ENCODE results near the gene HOXD13.

The HOXD13 gene

GRCh38 chr2:176093145-176093897 is 800 bp downstream of the HOXD13 start:
- no peak for DNase-seq

DNA sequence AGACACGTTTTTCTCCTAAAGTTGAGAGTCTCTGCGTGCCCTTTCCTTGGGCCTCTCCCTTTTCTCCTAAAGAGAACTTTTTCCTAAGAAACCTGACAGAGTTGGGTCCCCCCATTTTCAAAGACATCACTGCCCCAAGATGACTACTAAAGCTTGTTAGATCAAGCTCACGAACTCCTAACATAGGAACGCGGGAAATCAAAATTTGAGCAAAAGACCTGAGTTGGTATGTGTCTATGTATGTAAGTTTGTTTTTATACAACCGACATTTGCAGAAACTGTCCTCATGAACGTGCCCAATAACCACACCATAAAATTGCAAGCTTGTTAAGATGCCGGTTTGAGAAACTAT is 1.4 kb downstream of the HOXD13 start:
- DNase-seq = no peak

DNA sequence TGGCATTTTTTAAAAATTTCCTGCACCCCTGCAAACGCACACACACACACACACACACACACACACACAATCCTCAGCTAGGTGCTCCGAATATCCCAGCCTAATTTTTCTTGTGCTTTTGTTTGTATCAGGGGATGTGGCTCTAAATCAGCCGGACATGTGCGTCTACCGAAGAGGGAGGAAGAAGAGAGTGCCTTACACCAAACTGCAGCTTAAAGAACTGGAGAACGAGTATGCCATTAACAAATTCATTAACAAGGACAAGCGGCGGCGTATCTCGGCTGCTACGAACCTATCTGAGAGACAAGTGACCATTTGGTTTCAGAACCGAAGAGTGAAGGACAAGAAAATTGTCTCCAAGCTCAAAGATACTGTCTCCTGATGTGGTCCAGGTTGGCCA is 1.8 kb downstream of the HOXD13 start:
- no peak for DNase-seq

GRCh38 chr2:176095421-176095820 is 2.9 kb downstream of the HOXD13 start:
- no peak for DNase-seq

- no peak for DNase-seq
Observed at GRCh38 chr2:176096243-176096985, 3.9 kb downstream of the HOXD13 start.

DNA sequence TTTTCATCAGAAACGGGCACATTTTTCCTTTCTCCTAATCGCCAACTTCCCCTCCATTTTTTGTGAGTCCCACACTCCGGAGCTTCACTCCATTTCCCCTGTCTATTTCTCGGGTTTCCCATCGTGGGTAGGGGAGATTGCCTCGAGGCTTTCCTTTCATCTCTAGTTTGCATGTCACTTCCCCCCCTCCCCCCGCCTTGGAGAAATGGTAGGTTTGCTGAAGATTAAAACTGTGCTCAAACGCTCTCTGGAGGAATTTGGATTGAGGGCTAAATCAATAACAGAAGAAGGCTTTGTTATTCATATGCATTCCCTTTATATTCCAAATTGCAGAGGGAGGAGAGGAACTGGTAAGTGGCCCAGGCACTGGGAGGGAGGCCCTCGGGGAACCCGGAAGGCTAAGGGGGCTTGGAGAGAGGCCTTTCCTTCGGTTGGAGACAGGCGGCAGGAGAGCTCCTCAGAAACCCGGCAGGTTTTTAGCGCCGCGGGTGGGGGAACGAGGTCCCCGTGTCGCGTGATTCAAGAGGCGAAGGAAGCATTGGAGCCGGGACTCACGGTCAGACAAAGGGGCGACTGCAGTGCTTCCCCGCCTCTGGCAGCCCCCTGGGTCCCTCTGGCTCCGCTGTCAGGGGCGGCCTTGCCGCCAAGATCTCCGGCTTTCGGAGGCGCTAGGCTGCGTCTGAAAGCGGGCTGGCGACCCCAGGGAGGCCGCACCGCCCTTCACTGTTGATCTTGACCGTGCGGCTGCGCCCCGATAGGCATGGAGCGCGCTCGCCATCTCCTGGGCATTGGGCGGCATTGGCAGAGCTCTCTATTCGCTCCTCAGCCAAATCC is 4.7 kb downstream of the HOXD13 start:
- DNase-seq = peak in 22 of 51 donors; percentile 2 to 45 (median 12)

DNA sequence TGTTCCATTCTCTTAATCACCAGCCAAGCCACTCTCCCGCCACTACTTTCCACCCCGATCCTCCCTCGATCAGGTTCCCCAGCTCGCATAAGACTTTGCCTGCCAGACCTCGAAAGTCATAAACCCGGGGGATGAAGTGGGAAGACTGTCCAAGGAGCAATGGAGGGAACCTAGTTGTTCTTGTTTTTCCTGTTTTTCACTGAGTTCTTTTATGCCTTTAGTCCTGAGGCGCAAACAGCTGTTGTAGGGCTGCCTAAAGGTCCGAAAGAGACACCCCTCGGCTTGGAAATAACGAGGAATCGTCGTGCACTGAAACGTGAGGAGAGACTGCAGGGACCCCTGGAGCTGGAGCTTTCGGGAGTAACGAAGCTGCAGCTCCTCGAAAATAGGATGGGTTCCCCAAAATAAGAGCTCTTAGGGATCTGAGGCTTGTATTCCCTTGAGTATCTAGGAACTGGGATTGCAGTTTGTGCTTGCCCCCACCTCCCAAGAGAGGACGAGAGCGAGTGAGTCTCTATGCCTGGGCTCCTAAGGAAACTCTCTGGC is 5.4 kb downstream of the HOXD13 start:
- DNase-seq = peak in 2 of 51 donors; percentile 0 to 1

DNA sequence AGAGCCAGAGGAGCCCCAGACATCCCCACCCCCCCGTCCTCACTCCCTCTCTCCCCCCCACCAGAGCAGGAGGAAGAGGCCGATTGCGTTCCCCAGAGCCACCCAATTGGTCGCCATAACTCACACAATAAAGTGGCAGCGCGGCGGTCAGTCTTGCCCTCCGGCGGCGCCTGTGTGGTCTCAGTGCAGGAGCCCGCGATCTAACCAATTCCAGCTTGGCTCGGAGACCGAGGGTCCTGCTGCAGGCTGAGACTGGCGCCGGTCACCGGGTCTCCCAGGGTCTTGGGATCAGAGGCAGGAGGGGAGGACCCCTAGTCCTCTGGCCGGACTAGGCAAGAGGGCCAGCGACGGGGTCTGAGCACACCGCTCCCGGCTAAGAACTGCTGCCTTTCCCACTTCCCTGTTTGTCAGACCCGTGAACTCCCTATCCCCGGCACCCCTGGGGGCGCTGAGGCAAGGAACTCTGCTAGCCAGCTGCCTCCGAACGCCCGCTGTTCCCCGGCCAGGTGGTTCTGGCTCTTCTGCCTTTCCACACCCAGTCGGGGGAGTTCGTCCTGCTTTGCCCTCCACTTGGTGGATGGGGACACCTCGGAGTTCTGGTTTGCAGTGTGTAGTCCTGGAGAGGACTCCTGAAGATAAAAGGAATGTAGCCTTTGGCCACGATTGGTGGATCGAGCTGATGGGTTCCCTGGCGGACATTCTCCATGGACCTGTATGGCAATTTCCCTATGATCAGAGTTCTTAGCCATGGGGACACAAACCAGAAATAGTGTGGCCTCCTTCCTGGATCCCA is 6.0 kb downstream of the HOXD13 start:
- no peak for DNase-seq

DNA sequence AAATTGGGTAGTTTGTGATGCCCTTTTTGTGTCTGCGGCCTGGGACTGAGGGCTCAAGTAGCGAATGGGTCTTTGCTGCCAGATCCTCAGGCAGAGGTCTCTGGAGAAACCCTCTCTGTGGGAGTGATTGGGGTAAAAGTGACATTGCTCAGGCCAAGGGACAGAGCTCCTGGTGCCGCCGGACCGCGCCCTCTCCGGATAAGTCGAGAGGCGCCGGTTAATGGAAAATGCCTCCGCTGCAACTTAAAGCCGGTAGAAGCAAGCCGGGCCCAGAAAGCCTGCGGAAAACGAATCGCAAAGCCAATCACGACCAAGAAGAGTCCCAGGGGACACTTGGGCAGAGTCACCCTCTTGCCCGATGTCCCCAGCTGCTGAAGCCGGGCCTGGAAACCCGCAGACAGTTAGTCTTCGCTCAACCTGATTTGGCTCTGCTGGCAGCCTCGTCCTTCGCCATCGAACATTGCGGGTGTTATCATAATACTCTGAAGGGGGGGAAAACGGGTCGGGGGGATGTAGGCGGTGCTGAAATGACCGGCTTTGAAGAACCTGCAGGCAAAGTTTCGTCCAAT is 6.7 kb downstream of the HOXD13 start:
- no peak for DNase-seq

DNA sequence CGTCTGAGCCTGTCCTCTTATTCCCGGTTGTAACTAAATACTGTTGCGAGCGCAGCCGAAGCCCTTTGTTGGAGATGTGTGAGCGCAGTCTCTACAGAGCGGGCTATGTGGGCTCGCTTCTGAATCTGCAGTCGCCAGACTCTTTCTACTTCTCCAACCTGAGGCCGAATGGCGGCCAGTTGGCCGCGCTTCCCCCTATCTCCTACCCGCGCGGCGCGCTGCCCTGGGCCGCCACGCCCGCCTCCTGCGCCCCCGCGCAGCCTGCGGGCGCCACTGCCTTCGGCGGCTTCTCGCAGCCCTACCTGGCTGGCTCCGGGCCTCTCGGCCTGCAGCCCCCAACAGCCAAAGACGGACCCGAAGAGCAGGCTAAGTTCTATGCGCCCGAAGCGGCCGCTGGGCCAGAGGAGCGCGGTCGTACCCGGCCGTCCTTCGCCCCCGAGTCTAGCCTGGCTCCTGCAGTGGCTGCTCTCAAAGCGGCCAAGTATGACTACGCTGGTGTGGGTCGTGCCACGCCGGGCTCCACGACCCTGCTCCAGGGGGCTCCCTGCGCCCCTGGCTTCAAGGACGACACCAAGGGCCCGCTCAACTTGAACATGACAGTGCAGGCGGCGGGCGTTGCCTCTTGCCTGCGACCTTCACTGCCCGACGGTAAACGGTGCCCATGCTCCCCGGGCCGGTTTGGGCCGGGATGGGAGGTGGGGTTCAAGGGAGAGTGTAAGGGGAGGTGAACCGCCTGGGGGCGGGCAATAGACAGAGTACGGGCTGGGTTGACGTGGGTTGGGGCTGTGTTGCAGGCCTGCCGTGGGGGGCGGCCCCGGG is 7.4 kb downstream of the HOXD13 start, which contains the start of gene HOXD12:
TSS of gene HOXD12 (plus strand) at position 68 of the 819 bp plus-strand sequence. CDS start at position 75, 7 bp downstream.
- DNase-seq = no peak

GRCh38 chr2:176100547-176101140 is 8.1 kb downstream of the HOXD13 start:
- no peak for DNase-seq

DNA sequence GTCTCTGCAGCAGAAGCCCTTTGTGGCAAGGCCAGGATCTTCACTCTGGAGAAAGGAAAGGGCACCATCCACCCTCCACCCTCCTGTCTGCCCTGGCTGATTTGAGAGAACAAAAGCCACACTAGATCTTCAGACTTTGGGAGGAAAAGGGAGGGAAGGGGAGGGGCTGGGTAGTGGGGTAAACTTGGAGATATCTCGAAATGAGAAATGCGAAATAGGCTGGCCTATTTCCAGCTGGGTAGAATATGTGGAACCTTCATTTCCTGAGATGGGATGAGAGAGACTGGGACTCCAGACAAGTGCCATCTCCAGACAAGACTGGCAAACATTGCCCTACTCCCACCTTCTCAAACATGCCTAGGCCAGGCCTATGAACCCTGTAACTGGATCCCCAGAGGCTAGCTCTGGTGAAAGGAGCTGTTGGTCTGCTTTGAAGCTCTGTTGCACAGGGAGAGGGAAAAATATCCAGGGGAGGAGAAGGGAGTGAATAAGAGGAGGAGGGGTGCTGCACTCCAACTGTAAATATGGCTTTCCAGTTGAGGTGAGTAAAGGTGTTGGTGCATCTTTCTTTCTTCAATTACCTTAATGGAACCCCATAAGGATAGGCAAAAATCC is 8.8 kb downstream of the HOXD13 start:
- DNase-seq = no peak

DNA sequence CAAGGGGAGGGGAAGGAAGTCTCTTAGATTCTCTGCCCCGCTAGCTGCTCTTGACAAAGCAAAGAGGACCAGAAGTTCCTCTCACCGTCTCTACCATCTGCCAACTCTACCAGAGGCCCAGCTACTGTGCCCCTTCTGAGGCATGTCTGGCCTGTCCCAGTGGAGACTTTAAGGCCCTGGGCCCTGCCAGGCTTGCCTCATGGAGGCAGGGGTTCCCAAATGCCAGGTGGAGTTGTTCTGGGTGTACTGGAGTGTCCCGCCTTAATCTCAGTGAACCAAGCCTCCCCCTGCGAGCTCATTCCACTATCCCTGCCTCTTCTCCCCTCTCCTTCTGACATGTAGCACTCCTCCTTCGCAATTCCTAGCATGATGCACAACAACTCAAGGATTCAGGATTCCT is 9.3 kb downstream of the HOXD13 start:
- DNase-seq = no peak

DNA sequence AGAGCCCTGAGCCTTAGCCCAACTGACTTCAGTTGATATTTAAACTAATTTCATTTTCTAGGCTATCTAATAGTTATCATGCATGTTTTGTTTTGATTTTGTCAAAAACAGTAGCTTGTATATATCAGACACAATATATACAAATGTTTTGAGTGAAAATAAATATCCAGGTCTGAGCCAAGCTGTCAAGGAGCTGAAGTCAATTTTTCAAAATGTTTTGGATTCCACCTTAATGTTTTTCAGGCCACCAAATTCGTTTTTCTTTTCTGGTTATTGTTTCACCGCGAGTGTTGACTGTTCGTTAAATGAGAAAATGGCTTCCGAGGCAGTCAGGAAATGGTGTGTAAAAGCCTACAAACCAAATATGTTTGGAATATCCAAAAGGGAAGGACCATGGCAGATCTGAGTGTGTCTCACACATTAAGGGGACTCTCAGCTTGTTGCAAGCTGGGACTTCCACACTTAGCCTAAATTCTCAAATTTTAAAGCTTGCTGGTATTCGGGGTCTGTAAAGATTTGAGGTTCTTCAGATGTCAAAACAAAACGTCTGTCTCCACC is 9.9 kb downstream of the HOXD13 start:
- DNase-seq = no peak

- DNase-seq = no peak
Observed at GRCh38 chr2:176103194-176103593, 10.7 kb downstream of the HOXD13 start.

GRCh38 chr2:176103742-176104315 is 11.3 kb downstream of the HOXD13 start:
- DNase-seq = no peak

DNA sequence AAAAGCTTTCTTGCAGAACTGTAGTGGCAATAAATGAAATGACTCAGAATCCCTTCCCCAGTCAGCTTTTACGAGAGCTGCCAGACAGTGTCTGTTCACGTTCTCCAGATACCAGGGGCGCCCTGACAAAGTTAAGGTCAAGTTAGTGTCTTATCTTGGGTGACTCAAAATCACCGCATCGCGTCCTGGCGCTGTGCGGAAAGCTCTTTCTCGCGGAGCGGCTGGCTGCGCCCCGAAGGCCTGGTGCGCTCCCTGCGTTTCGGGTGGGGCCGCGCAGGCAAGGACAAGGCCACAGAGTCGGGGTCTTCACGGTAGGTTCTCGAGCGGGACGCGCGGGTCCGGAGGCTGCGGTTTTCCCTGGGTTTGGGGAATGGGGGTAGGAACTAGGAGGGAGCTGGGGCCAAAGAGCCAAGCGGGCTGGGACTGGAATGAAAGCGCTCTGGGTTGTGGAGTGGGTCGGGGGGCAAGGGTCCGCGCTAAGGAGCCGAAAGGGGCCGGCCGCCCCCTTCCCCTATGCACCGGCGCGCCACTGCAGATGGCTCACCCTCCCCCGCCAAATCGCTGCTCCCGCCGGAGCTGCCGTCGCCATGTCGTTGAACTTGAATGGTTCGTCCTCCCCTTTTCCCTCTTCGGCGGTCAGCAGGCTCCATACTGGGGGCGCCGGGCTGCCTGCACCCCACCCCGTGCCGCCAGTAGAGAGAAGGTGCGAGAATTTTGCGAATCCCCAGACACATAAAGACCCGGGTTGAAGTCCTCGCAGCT is 12.0 kb downstream of the HOXD13 start:
- no peak for DNase-seq
